Heart right ventricle (tissue), 16 donors: Measurements from ENCODE around the gene SLC25A5. TPM values are rescaled to one million over a fixed set of nuclear protein-coding genes. Genes with fewer than 3 reads are reported as not detected.
A peak's percentile ranks its signal among the peaks of the same experiment; 100 is the strongest.

Source experiments
- ATAC-seq, 8 donors: fragments of 200-7000 bp; cut with Tn5 transposase; one replicate each; pipeline ENCODE4 v1.9.1; 2020; ENCODE audit warnings: mild to moderate bottlenecking in 8 of 8, moderate library complexity in 8 of 8, moderate number of reproducible peaks in 1 of 8
- DNase-seq, 2 donors: peaks; one replicate each; pipeline ENCODE4 v3.0.0-alpha.2; 2020
- H3K27ac ChIP-seq, 10 donors: fragments of 200-600 bp; sonication (generic) in 2 of 10; one replicate each; pipeline versions ENCODE4 v1.5.0 to v1.8.0; 2020 to 2022; ENCODE audit warnings: mild to moderate bottlenecking in 3 of 10
- H3K27me3 ChIP-seq, 7 donors: fragments of 200-600 bp; one replicate each; pipeline ENCODE4 v1.8.0; 2021 to 2022; ENCODE audit warnings: mild to moderate bottlenecking in 2 of 7
- H3K36me3 ChIP-seq, 9 donors: fragments of 200-600 bp; sonication (generic) in 1 of 9; one replicate each; pipeline versions ENCODE4 v1.5.0 to v1.8.0; 2020 to 2022; ENCODE audit warnings: mild to moderate bottlenecking in 2 of 9
- H3K4me1 ChIP-seq, 9 donors: fragments of 200-600 bp; sonication (generic) in 1 of 9; one replicate each; pipeline versions ENCODE4 v1.5.0 to v1.8.0; 2020 to 2022; ENCODE audit warnings: mild to moderate bottlenecking in 4 of 9
- H3K4me3 ChIP-seq, 10 donors: fragments of 200-600 bp; sonication (generic) in 2 of 10; one replicate each; pipeline versions ENCODE4 v1.5.0 to v1.8.0; 2020 to 2022; ENCODE audit warnings: mild to moderate bottlenecking in 7 of 10, moderate library complexity in 2 of 10
- H3K9me3 ChIP-seq, 11 donors: fragments of 200-600 bp in 10 of 11; sonication (generic) in 2 of 11; one replicate each; pipeline versions ENCODE4 v1.5.0 to v1.8.0; 2013 to 2022; ENCODE audit warnings: mild to moderate bottlenecking in 2 of 11, control low read depth in 1 of 11, moderate library complexity in 1 of 11
- CTCF ChIP-seq, 9 donors: fragments of 200-600 bp; sonication (generic) in 2 of 9; IDR thresholded peaks; one replicate each; pipeline versions ENCODE4 v1.5.0 to v1.8.0; 2021 to 2022; ENCODE audit warnings: antibody characterized with exemption in 9 of 9, mild to moderate bottlenecking in 5 of 9, moderate library complexity in 1 of 9
- WGBS, 2 donors: extraction: QIAGEN DNeasy Blood & Tissue Kit; methylation state at CpG; one replicate each; pipeline ENCODE4 v1.1.7; 2013; ENCODE audit warnings: inconsistent platforms in 1 of 2; 5-methylcytosine and 5-hydroxymethylcytosine counted together
- intact Hi-C, 10 donors: fragments of 100-400 bp; cut with DNase I; formaldehyde crosslinking; loops; one replicate each; pipeline versions ENCODE4 v1.11.1 to v1.14.2; 2022
- polyA plus RNA-seq, 2 donors: library from polyadenylated mRNA; stranded (reverse); fragments of 200-250 nt; gene quantifications; one replicate each; pipeline ENCODE4 v1.2.3, GENCODE V29; 2013
- total RNA-seq, 10 donors: library from RNA; stranded (reverse); fragmentation: NEBNext Ultra II Directional in 3 of 10; extraction: Animal tissue kit (Norgen Biotek cat#: 25700) in 3 of 10; gene quantifications; one replicate each; pipeline versions ENCODE4 v1.2.1 to v1.2.4, GENCODE V29; 2021 to 2023
- donor health status: Arrhythmogenic right ventricular cardiomyopathy.
- donor health status: ischemic (EF 13 %, LVEDD 7.1; RV severe dilation, severe dysfunction).
- donor health status: healthy with polysubstance abuse.
- donor health status: DM: no; HTN: yes; CAD: no.
- donor health status: DM: no; HTN: no; CAD: no.
- donor health status: ischemic (EF 25% LVEDD 6.9; RV normal size, moderate dysfunction).
- donor health status: ischemic (EF 25% LVEDD 5.7; RV mildly dilated, moderate dysfunction).
- donor health status: healthy.
- donor health status: DM: yes; HTN: yes; CAD: no.
- donor health status: Ischemic cardiomyopathy.
- donor health status: ischemic (EF 35%, LVEDD 5.7; RV mildly dilated, moderate dysfunction).
- donor health status: nonischemic (EF 11% LVEDD 7.7; RV severe dilation, severe dysfunction).
- donor health status: DM: yes; HTN: yes; CAD: no.
- donor health status: PGD.
- donor health status: ischemic (EF 29% LVEDD 5.4; RV normal size, mild dysfunction).
- donor health status: nonischemic (EF 23%, LVEDD 6.1; RV moderate dilation, normal function).

Gene SLC25A5
- total and polyA plus RNA-seq, 12 donors, result 43.3 to 482 (median 184) TPM

- H3K27me3 ChIP-seq, result no peaks in the 10 kb centered on the region
- 78 to 81% methylated on average over 6 of the region's 6 CpGs for WGBS, 2 donors
- H3K4me1 ChIP-seq, result peaks cover 0 to 10% (median 0%) of the 10 kb centered on the region in 9 donors
- peak overlapping the region in 5 of 10 donors; percentile 20 to 98 (median 98) for H3K27ac ChIP-seq
- H3K9me3 ChIP-seq, result no peaks in the 10 kb centered on the region
- no peak for TF ChIP-seq CTCF (IDR thresholded peaks at IDR 0.05)
- intact Hi-C loops, result no loop called here
- ATAC-seq (no peak), DNase-seq (no peak)
- peaks cover 0 to 23% (median 0%) of the 10 kb centered on the region in 9 donors for H3K36me3 ChIP-seq
- H3K4me3 ChIP-seq, result peak overlapping the region in 3 of 10 donors; percentile 84 to 96 (median 89)
Observed at GRCh38 chrX:119467433-119467832, 811 bp upstream of the SLC25A5 start.

GRCh38 chrX:119468551-119469312 is 488 bp downstream of the SLC25A5 start:
- peak overlapping the region; percentile 90 to 99 (median 97) for H3K27ac ChIP-seq
- peak; percentile 49 to 87 (median 79) for TF ChIP-seq CTCF (IDR thresholded peaks at IDR 0.05)
- peak overlapping the region; percentile 74 to 96 (median 85) for H3K4me3 ChIP-seq
- peak; percentile 81 to 96 (median 92) for ATAC-seq
- intact Hi-C loops, result no loop called here
- 1% methylated on average over 42 to 72 of the region's 78 CpGs for WGBS, 2 donors
- H3K9me3 ChIP-seq, result no peaks in the 10 kb centered on the region
- no peaks in the 10 kb centered on the region for H3K27me3 ChIP-seq
- peaks cover 0 to 23% (median 0%) of the 10 kb centered on the region in 9 donors for H3K36me3 ChIP-seq
- H3K4me1 ChIP-seq, result peaks cover 0 to 10% (median 0%) of the 10 kb centered on the region in 9 donors
- peak; percentile 84 to 91 for DNase-seq

- WGBS, 2 donors, result 3 to 21% methylated on average over 2 to 8 of the region's 8 CpGs
- intact Hi-C loops, result no loop called here
- Histone ChIP-seq H3K4me1 (peaks cover 0 to 10% (median 0%) of the 10 kb centered on the region in 9 donors), H3K27ac (peak overlapping the region; percentile 90 to 99 (median 97)), H3K4me3 (peak overlapping the region in 9 of 10 donors; percentile 74 to 96 (median 84)), H3K27me3 (no peaks in the 10 kb centered on the region), H3K9me3 (no peaks in the 10 kb centered on the region), H3K36me3 (peaks cover 0 to 23% (median 0%) of the 10 kb centered on the region in 9 donors)
- peak in 2 of 9 donors; percentile 10 to 11 for TF ChIP-seq CTCF (IDR thresholded peaks at IDR 0.05)
- DNase-seq (no peak), ATAC-seq (peak in 2 of 8 donors; percentile 7 to 11)
Observed at GRCh38 chrX:119469313-119469635, 1.0 kb downstream of the SLC25A5 start.

- no peak for DNase-seq
Observed at GRCh38 chrX:119474615-119475388, 6.6 kb downstream of the SLC25A5 start.

More at GRCh38 chrX:119474615-119475388, 6.6 kb downstream of the SLC25A5 start:
- Histone ChIP-seq H3K36me3 (peaks cover 0 to 21% (median 0%) of the 10 kb centered on the region in 9 donors), H3K4me1 (peaks cover 0 to 5% (median 3%) of the 10 kb centered on the region in 9 donors), H3K27ac (no peak overlapping the region), H3K4me3 (no peak overlapping the region), H3K9me3 (no peaks in the 10 kb centered on the region), H3K27me3 (peaks cover 0 to 9% (median 0%) of the 10 kb centered on the region in 7 donors)
- intact Hi-C loops, result no loop called here
- ATAC-seq, result no peak
- 86 to 90% methylated on average over 23 of the region's 23 CpGs for WGBS, 2 donors
- TF ChIP-seq CTCF (IDR thresholded peaks at IDR 0.05), result no peak
